C4-2B (cell line): ENCODE measurements around the gene RUNDC3A.

Source experiments
- H3K27ac ChIP-seq: fragments of 450-650 bp; 2 replicates; pipeline ENCODE4 v1.5.1; 2017
- ZFX ChIP-seq: fragments of 450-650 bp; IDR thresholded peaks from 2 replicates; pipeline ENCODE4 v1.6.1; 2017
- TF ChIP-seq, protein P1 (sequence below): fragments of 450-650 bp; conservative IDR thresholded peaks from 2 replicates; pipeline ENCODE4 v1.5.1; 2017; ENCODE audit warnings: mild to moderate bottlenecking

RUNDC3A gene

DNA sequence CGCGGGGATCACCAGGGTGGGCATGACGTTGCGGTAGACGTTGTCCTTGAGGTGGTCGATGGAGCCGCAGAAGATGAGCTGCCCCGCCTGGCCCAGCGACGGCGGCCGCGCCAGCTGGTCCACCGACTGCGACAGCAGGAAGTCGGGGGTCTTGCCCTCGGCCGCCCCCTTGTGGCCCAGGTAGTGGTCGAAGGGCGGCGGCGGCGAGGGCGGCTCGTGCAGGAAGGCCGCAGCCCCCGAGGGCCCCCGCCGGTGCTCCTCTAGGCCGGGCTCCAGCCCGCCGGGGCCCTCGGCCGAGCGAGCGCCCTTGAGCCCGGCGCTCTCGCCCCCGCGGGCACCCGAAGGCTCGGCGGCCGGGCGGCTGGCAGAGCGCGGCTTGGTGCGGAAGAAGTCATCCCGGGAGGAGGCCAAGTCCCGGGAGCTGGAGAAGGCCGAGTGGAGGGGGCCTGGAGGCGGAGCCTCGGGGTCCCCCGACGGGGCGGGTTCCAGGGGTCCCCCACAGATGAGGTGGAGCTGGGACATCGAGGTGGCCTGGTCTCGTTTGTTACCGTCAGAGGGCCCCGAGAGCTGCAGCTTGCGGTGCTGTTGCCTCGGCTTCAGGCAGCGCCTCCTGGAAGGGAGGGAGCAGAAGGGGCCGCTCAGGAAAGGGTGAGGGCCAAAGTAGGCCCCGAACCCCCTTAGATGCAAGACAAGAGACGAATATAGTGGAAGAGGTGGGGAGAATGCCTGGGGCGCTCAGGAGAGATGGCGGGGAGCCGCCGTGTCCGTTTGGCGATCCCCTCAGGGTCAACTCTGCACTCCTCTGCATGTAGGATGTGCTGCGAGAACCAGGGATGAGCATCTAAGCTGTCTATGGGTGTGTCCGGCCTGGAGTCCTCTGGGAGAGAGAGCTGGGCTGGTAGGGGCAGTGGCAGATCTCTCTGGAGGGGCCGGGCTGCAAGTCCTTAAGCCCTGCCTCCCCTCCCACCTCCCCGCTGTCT is 46.5 kb downstream of the RUNDC3A start:
- no peak overlapping the region for H3K27ac ChIP-seq
- TF ChIP-seq, protein P1, sequence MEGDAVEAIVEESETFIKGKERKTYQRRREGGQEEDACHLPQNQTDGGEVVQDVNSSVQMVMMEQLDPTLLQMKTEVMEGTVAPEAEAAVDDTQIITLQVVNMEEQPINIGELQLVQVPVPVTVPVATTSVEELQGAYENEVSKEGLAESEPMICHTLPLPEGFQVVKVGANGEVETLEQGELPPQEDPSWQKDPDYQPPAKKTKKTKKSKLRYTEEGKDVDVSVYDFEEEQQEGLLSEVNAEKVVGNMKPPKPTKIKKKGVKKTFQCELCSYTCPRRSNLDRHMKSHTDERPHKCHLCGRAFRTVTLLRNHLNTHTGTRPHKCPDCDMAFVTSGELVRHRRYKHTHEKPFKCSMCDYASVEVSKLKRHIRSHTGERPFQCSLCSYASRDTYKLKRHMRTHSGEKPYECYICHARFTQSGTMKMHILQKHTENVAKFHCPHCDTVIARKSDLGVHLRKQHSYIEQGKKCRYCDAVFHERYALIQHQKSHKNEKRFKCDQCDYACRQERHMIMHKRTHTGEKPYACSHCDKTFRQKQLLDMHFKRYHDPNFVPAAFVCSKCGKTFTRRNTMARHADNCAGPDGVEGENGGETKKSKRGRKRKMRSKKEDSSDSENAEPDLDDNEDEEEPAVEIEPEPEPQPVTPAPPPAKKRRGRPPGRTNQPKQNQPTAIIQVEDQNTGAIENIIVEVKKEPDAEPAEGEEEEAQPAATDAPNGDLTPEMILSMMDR: no peak
- no peak for TF ChIP-seq ZFX

DNA sequence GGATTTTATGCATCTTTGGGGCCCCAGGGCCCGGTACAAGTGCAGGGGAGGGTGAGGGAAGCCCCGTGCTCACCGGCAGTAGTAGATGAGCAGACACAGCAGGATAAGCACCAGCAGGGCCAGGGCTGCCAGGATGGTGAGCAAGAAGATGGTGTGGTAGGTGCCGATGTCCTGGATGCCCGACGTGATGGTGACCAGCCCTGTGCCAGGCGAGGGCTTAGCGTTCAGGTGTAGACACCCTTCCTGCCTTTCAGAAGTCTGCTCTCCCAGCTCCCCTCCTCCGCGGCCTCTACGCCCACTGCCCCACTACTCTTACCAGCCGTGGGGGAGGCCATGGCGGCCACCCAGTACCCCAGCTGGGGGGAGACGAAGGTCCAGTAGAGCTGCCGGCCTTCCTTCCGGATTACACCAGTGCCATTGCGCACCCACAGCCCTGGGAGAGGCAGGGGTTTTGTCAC is 47.3 kb downstream of the RUNDC3A start:
- TF ChIP-seq, protein P1: no peak
- TF ChIP-seq ZFX: no peak
- no peak overlapping the region for H3K27ac ChIP-seq

DNA sequence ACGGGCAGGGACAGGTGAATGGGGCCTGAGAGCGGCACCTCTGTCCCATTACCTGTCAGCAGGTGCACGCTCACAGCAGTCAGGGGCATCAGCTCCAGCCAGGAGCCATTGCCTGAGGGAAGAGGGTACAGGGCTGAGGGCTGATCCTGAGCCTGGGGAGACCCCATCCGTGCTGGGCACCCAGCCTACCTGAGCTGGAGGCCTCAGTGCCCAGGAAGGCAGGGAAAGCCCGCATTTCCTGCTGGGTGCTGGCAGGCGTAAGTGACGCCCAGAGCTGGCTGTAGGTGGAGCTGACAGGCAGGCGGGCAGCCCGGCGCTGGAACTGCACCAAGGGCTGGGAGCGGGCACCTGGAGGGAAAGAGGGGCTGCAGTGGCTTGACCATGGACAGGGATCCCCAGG is 47.8 kb downstream of the RUNDC3A start:
- no peak for TF ChIP-seq ZFX
- no peak overlapping the region for H3K27ac ChIP-seq

DNA sequence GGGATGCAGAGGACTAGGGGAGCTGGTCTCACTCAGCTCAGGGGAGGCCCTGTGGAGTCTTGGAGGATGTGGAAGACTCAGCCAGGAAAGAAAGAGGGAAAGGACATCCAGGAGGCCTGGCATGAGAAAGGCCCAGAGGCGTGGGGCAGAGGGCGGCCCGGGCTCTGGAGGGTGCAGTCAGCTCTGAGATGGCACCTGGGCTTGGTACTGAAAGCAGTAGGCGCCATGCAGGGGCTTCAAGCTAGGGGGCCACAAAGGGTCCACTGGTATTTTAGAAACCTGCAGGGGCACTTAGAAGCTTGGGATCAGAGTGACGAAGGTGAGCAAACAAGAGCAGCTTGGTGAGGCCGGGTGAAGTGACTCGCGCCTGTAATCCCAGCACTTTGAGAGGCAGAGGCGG is 49.7 kb downstream of the RUNDC3A start:
- H3K27ac ChIP-seq: no peak overlapping the region
- no peak for TF ChIP-seq ZFX
- TF ChIP-seq, protein P1: no peak

DNA sequence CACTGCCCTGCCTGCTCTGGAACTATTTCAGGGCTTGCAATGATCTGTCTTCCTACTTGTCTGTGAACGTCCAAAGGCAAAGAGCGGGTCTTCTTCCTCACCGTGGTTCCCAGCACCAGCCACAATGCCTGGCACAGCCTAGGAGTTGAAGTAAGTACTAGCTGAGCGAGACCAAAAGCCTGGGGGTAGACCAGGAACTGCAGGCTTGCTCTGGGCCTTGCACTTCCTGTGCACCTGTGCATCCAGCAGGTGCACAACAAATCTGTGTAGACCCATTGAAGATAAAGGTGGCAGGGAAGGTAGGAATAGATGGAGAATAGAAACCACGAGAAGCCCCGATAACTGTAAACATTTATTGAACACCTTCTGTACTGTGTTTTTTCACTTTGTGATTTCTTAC is 50.6 kb downstream of the RUNDC3A start:
- H3K27ac ChIP-seq: no peak overlapping the region

DNA sequence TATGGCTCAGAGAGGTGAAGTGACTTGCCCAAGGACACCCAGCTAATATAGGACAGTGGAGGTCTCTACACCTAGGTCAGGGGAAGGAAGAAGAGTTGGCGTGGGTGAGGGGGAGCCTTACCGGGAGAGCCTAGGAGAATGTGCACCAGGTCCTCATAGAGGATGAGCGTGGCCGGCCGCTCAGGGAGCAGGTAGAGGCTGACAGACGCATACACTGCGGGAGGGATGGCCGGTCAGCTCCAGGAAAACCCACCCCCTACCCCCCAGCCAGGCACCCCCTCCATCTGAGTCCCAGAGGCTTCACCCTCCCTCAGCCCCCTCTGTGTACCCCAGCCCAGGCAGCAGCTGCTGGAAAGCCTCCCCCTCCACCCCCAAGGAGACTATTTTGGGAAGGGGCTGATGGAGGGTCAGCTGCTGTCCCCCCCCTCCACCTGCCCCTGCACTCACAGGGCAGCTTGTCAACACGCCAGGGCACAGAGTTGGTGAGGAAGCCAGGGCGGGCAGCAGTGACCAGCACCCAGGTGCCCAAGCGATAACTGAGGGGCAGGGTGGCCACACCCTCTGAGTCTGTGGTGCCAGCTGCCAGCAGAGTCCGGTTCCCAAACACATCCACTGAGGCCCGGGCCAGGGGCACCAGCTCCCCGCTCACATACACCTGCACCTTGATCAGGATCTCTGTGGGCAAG is 51.2 kb downstream of the RUNDC3A start:
- TF ChIP-seq, protein P1: no peak
- TF ChIP-seq ZFX: no peak
- H3K27ac ChIP-seq: no peak overlapping the region

More for the DNA sequence above, 50.6 kb downstream of the RUNDC3A start:
- no peak for TF ChIP-seq ZFX
- TF ChIP-seq, protein P1: no peak

DNA sequence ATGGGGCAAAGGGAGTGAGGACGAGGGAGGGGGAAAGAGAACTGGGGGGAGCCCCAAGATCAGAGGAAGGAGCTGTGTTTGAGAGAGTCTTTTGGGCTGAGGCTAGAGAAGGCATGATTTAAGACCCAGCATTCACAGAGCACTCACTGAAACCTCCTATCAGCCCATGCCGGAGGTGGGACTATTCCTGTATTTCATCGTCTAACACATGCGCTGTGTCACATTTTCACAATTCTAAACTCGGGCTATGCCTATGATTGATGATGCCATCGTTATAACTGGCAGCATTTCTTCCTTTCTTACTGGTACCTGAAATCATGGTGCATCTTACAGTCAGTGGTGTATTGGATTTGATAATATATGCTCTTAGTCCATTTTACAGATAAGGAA is 51.7 kb downstream of the RUNDC3A start:
- TF ChIP-seq, protein P1: no peak
- no peak for TF ChIP-seq ZFX
- H3K27ac ChIP-seq: no peak overlapping the region
